Stimulated activated CD4-positive, alpha-beta T cell treated with anti-CD3 and anti-CD28 coated beads, Interleukin-4, amount 100 ng/mL, for 4 hours (primary cell): Measurements from ENCODE around the gene NACC1.

Experiments
- DNase-seq, 2 experiments: peaks; one replicate each; pipeline ENCODE4 v3.0.0-alpha.2; 2020

NACC1 gene

GRCh38 chr19:13117772-13118423 is at the start of gene NACC1:
TSS of gene NACC1 (plus strand) at chr19:13118264. CDS start at chr19:13135208, 16,944 bp downstream.
- peak; percentile 88 to 91 for DNase-seq

GRCh38 chr19:13069415-13070359 is 48.4 kb upstream of the NACC1 start:
- no peak for DNase-seq

DNA sequence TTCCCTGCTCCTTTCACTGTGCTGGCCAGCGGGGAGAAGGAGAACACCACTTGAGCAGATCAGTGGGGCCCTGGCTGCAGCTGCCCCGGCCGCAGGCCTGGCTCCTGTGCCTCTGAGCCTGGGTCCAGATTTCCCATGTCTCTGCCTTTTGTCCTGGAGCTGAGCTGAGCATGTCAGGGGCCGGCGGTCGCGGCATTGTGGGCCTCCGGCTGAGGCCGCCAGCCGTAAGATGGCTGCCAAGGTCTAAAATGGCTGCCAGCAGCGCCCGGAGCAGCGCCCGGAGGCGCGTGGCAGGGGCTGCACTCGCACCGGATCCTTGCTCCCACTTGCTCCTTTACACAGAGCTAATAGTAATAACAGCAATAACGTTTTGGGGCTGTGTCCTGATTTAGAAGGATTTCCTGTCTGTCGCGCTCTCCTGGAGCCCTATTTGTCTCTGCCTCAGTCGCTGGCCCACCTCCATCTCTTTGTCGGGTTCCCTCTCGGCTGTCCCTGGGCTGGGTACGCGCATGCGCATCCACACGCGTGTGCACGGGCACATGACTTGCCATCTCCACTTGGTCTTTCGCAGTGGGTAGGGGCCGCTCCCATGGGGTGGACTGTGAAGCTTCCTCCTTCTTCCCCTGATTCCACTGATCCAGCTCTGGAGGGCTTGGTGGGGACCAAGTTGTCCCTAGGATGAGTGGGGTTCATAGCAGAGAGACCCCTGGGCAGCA is 47.5 kb upstream of the NACC1 start:
- DNase-seq, result no peak

DNA sequence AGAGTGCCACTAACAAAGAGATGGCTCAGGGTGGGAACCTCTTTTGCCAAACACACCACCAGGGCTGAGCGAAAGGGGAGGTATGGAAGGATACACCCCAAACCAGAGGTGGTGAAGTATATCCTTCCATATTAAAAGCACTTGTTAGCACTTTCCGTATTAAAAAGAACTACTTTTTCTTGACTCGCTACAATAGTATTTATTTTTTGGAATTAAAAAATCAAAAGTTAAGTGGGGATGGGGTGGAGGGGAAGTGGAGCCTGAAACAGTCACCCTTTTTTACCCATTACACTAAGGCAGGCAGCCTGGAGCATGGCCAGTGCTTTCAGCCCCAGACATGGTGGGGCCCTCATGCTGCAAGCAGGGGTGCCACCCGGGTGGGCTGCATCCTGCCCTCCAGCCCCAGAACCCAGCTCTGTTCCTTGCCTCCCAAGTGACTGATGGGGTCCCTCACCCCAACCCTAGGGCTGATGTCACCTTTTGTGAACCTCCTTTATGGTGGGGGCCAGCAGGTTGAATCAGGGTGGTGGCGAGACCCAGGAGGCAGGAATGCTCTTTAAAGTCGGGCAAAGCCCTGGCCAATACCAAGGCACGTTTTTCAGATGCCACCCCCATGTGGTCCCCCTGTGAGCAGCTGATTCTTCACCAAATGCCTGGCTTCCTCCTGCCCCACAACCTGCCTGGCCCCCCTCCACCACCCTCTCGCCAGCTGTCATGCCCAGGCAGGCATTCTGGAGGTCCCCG is 46.4 kb upstream of the NACC1 start:
- DNase-seq, result no peak

GRCh38 chr19:13072188-13072908 is 45.7 kb upstream of the NACC1 start:
- DNase-seq, result no peak

DNA sequence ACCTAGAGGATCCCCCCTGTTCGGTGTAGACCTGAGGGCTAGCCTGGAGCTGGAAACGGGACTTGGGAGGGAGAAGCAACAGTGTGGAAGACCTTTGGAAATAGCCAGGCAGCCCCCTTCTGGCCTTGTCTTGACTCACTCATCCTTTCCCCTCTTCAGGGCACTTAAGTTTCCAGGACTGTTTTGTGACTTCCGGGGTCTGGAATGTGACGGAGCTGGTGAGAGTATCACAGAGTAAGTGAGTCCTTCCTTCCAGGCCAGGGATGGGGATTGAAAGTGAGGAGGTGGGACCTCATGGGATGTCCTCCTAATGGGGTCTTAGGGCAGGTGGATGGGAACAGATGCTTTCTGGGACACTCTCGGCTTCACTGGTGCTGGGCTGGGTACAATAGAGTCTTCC is 44.8 kb upstream of the NACC1 start:
- DNase-seq, result no peak

DNA sequence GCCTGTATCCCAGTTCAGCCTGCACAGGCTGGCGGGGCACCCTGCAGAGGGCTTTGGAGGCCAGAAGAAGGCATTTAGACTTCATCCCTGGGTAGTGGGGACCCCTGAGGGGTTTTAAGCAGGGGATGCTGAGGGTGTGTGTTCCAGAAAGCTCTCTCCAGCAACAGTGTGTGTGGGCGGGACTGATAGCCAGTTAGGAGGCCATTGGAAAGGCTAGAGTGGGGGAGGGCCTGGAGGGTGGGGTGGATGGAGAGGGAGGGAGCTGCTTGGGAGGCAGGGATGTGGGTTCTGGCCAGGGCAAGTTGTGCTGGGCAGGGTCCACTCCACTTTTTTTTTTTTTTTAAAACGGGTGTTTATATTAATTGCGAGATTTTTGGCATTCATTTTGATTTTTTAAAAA is 43.7 kb upstream of the NACC1 start:
- no peak for DNase-seq

GRCh38 chr19:13076320-13076719 is 41.7 kb upstream of the NACC1 start:
- no peak for DNase-seq

DNA sequence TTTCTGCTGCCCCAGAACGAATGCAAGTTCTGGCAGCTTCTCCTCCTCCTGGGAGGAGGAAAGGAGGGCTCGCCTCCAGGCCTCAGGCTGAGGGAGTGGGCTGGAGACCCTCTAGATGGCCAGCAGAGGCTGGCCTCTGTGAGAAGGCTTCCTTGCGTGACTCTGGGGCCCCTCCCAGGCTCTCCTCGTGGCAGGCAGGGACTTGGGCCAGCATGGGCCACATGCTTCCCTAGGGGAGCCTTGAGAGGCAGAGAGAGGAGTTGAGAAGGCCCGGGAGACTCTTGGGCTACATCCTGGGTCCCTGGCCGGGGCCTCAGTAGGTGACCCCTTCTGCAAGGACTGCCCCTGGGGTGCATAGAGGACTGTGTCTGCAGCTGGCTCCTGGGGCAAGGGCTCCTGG is 41.3 kb upstream of the NACC1 start:
- no peak for DNase-seq

- no peak for DNase-seq
Observed at GRCh38 chr19:13077240-13077639, 40.8 kb upstream of the NACC1 start.

DNA sequence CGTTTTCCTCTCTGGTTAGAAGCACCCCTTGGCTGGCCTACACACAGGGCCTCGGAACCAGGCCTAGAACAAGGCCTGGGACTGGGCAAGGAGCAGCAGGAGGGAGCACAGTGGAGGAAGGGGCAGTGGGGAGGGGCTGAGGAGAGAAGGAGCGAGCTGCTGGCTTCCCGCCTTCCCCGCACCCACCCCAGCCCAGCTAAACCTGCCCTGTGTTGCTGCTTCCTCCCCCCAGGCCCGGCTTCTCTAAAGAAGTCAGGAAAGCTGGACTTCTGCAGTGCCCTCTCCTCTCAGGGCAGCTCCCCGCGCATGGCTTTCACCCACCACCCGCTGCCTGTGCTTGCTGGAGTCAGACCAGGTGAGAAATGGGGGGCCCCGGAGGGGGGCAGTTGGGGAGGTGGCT is 39.7 kb upstream of the NACC1 start:
- no peak for DNase-seq

GRCh38 chr19:13078897-13079541 is 39.0 kb upstream of the NACC1 start:
- DNase-seq, result no peak

- no peak for DNase-seq
Observed at GRCh38 chr19:13079542-13079986, 38.5 kb upstream of the NACC1 start.

GRCh38 chr19:13082192-13083007 is 35.7 kb upstream of the NACC1 start:
- DNase-seq, result no peak

DNA sequence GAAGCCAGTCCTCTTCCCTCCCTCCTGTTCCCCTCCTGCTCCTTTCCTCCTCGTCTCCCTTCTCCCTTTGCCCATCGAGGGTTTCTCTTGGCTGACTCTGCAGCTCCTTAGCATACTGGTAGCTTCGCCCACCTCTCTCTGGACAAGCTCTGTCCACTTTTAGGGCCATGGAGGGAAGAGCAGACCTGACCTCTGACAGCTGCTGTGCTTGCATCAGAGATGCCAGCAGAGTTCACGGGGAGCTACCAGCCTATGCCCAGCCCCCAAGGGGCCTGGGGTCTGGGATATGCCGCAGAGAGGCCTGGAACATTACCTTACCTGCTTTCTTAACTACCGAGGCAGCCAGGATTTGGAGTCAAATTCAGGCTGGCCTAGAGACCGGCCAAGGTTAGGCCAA is 35.1 kb upstream of the NACC1 start:
- no peak for DNase-seq

DNA sequence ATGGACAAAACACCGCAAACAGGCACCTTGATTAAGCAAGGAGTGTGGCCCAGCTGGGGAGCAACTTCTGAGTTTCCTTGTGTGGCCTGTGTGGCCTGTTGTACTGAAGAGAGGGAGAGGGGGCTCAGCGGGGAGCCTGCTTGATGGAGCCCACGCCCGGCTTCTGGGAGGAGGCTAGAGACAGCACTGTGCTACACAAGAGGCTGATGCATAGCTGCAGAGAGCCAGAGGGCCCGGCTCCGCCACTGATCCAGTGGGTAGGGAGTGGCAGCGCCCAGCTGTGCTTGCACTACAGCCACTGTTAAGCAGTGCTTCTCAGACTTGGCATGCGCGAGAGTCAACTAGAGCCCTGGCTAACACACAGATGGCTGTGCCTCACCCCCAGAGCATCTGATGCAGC is 34.4 kb upstream of the NACC1 start:
- DNase-seq, result no peak

GRCh38 chr19:13085666-13086065 is 32.4 kb upstream of the NACC1 start:
- DNase-seq, result no peak

GRCh38 chr19:13086341-13086740 is 31.7 kb upstream of the NACC1 start:
- no peak for DNase-seq

DNA sequence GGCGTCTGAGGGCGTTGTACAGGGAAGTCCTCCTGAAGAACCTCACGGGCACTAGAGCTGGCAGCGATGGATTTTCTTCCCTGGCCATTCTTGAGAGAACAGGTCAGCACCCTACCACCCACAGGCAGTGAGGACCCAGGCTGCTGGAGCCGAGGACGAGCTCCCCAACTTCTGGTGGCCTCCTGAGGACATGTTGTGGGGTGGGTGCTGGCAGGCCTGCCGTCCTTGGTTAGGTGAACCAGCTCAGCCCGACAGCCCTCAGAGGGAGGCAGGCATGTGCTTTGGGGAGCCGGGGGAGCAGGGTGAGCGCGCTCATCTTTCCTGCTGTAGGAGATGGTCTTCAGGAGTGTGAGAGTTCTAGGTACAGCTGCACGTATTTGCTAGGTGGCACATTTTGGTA is 30.8 kb upstream of the NACC1 start:
- no peak for DNase-seq

DNA sequence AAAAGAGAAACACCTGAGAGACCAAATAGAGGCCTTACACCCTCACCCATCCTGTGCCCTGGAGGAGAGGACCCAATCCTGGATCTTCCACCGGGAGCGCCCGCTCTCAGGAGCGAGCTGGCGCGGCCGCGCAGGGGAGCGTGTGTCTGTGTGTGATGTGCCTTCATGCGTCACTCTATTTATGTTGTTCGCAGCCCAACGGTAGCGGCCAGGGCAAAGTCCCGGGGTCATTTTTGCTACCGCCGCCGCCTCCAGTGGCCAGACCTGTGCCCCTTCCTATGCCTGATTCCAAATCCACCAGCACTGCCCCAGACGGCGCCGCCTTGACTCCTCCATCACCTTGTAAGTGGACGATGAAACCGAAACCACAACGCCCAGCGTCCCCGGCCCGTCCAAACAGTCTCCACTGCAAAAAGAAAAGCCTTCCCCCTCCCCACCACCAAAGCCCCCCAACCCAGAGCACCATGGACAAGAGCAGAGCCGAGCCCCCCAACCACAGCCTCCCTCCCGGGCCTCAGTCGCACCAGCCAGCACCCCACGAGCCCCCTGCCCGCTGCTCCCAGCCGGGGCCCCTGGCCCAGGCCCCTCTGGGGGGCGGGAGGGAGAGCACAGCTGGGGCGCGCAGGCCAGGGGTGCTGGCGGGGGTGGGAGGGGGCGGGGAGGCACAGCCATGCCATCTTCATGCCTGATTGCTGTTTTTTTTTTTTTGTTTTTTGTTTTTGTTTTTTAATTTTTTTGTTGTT is 30.1 kb upstream of the NACC1 start:
- no peak for DNase-seq
